ENCODE data around the gene STAT5A.
A peak's percentile ranks its signal among the peaks of the same experiment; 100 is the strongest.
"Not testable (repeated sequence)": the region's sequence is repeated elsewhere in the genome, so short reads cannot be mapped to it uniquely, and the experiment has no call there.

STAT5A gene

DNA sequence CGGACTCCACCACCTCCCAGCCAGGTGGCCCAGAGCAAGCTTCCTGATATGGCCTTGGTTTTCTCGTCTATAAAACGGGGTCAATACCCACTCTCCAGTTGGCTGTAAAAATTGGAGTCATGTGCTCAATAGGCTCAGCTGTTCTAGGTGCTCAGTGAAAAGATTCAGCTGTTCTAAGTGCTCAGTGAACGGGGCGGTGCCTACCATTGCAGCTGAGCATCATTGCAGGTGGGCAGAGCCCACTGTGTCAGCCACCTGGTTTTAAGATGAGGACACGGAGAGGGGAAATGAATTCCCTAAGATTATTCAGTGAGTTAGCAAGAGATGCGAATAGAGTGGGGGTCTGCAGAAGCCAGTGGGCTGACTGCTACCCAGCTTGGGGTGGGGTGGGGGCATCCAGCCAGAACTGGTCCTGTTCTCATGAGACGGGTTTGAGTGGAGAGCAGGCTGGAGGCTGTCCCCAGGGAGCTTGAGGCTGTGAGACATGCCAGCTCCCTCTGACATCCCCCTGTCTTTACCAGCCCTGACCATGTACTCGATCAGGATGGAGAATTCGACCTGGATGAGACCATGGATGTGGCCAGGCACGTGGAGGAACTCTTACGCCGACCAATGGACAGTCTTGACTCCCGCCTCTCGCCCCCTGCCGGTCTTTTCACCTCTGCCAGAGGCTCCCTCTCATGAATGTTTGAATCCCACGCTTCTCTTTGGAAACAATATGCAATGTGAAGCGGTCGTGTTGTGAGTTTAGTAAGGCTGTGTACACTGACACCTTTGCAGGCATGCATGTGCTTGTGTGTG is 21.9 kb downstream of the STAT5A start:
- DNase-seq: no peak

DNA sequence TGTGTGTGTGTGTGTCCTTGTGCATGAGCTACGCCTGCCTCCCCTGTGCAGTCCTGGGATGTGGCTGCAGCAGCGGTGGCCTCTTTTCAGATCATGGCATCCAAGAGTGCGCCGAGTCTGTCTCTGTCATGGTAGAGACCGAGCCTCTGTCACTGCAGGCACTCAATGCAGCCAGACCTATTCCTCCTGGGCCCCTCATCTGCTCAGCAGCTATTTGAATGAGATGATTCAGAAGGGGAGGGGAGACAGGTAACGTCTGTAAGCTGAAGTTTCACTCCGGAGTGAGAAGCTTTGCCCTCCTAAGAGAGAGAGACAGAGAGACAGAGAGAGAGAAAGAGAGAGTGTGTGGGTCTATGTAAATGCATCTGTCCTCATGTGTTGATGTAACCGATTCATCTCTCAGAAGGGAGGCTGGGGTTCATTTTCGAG is 22.5 kb downstream of the STAT5A start:
- DNase-seq: no peak

DNA sequence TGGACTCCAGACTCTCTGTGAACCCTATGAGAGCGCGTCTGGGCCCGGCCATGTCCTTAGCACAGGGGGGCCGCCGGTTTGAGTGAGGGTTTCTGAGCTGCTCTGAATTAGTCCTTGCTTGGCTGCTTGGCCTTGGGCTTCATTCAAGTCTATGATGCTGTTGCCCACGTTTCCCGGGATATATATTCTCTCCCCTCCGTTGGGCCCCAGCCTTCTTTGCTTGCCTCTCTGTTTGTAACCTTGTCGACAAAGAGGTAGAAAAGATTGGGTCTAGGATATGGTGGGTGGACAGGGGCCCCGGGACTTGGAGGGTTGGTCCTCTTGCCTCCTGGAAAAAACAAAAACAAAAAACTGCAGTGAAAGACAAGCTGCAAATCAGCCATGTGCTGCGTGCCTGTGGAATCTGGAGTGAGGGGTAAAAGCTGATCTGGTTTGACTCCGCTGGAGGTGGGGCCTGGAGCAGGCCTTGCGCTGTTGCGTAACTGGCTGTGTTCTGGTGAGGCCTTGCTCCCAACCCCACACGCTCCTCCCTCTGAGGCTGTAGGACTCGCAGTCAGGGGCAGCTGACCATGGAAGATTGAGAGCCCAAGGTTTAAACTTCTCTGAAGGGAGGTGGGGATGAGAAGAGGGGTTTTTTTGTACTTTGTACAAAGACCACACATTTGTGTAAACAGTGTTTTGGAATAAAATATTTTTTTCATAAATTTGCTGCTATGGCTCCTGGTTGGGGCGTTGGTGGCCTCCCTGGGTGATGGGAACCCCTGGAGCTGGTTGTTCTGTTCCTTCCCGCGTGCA is 23.1 kb downstream of the STAT5A start:
- DNase-seq: no peak

DNA sequence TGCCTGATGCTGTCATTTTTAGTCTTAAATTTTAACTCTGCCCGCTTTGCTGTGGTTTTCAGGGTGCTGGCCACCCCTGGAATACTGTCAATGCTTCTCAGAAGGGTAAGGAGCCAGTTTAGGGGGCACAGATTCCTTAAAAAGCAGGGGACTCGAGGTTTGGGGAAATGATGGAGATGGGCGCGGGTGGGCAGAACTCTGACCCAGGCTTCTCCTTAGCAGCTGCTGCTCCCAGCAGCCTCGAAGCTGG is 23.7 kb downstream of the STAT5A start:
- no peak for DNase-seq

DNA sequence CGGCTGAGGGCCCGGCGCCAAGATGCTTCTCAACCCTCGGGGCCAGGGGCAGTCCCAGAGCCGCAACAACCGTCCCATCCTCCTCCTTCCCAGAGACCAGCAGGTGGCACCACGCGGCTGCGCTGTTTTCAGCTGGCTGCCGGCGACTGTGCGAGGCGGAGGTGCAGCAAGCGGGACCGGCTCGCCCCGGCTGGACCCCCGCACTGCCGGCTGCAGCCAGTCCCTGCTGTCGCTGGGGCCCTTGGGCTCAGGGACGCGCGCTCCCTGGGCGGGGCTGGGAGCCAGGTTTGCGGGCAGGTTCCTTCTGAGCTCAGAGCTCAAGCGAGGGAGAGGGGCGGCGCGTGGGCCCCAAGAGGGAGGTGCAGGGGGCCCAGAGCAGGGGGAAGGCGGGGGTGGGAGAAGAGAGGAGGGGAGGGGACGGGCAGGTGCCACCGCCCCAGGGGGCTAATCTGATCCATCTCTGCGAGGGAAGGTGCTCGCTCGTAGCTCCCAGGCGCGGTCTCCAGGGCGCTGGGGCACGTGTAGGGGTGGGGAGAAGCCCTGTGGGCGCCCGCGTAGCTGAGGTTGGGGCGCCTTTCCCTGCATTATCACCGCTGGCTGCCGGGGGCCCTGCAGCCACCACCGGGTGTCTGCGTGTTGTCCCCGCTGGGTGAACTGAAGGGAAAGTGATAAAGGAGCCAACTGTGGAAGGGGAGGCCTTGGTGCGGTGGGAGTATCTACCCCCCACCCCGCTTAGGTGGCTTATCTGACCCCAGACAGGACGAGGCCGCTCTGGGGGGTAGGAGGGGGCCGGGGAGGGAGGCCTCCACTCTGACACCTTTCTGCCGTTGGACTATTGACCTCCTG is 24.2 kb downstream of the STAT5A start:
- peak; percentile 72 for DNase-seq

DNA sequence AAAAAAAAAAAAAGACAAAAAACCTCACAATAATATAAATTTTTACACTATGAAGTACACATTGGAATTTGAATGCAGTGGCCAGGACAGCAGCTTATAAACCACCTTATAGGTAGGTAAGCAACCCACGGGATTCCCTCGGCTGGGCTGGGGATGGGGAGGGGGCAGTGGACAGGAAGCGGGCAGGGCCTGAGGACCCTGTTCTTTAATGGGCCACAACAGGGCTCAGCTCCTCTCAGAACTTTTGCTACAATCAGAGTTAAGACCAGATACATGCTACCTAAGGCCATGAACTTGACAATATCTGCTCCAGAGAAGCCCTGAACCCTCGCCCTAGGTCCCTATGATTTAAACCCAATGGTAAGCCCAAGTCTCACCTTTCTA is 25.1 kb downstream of the STAT5A start:
- DNase-seq: no peak

DNA sequence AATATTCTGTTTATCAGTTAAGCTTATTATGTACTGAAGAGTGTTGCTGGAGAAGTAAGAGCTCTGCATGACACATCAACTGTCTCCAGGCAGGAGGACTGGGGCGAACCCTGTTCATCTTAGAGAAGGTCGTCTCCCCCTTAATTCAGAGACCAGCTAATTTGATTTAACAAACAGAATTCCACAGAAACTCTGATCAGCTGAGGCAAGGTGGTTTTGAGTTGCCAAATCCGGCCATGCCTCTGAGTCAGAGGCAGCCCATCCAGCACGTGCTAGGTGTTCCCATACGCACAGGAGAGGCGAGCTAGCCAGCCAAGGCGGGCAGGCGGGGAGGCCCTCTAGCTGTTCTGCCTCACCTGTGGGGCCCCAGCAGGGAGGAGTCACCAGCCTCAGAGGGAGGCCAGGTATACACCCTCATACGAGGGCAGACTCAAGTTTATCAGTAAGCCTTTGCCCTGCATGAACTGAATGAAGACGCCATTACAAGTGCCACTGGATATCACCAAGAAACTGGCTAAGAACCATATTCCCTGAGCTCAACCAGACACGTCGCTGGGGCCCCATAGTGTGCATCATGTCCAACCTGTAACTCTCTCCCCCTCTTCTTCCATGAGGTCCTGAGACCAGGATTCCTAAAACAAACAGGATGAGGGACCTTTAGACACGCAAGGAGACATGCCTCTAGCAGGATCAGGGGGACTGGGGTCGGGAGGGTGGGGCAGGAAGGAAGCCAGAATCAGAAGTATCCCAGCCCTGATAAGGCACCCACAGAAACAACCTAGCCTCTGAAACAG is 25.7 kb downstream of the STAT5A start:
- DNase-seq: peak; percentile 24

DNA sequence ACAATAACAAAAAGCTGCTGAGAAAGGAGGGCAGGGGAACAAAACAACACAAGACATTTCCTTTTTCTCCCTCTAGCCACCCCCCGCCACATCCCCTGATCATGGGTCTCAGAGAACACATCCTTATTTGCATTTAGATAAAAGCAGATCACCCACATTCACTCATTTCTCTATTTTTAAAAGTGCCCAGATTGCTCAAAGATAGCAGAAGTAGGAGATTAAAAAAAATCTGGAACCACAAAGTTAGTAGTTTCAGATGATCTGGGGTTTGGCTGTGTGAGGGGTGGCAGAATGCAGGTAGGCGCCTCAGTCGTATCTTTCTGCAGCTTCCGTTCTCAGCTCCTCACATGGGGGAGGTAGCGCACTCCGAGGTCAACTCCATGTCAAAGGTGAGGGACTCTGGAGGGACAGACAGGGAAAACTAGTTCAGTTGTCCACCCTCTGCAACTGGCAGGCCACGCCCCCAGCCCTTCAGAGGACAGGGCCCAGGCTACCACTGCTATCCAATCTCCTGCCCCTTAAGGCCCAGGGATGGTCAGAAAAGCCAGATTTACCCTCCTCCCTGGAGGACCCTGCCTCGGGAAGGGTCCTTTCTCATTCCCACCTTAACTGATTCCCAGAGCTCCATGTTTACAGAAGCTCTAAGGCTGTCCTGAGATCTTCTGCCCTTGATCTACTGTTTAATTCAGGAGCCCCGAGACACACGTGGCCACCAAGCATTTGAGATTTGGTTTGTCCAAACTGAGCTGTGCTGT is 27.3 kb downstream of the STAT5A start:
- DNase-seq: no peak

DNA sequence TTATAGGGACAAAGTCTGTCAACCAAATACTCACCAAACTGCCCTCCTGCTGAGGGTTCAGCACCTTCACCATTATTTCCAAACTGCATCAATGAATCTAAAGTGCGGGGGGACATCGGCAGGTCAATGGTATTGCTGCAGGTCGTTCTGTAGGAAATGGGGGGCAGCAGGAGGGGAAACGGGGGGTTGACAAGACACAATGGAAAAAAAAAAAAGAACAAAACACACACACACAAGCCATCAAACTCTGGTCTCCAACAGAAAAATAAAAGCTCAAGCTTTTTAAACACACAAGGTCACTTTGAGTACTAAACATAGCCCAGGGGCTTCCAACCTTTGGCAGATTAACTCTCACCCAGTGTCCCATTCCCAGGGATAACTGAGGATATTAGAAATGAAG is 28.5 kb downstream of the STAT5A start:
- no peak for DNase-seq

DNA sequence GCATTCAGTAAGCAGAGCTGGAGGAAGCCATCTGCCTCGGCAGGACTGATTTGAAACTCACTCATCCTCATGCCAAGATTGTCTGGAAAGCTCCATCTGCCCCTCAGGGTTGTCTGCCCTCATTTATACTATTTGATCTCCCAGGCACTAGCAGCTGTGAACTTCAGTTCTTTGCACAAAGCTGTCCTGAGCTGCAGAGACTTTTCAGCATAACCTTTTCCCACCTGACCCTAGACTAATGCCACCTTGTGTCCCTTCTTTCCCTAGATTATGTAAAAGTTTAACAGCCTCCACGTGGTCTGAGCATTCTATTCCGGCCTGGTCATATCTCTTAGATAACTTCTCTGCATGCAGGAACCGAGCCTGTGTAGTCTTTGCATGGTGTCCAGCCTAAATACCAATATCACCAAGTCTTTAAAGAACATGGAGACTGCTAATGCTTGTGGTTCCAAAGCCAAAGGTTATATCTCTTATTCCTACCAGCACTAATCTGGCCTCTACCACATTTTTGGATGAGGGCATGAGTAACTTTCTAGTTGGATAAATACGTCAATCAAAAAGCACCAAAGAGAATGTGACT is 29.1 kb downstream of the STAT5A start:
- no peak for DNase-seq

DNA sequence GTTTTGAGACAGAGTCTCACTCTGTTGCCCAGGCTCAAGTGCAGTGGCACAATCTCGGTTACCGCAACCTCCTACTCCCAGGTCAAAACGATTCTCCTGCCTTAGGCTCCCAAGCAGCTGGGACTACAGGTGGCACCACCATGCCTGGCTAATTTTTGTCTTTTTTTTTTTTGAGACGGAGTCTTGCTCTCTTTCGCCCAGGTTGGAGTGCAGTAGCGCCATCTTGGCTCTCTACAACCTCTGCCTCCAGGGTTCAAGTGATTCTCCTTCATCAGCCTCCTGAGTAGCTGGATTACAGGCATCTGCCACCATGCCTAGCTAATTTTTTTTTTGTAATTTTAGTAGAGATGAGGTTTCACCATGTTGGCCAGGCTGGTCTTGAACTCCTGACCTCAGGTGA is 29.7 kb downstream of the STAT5A start:
- DNase-seq: not testable (repeated sequence)

DNA sequence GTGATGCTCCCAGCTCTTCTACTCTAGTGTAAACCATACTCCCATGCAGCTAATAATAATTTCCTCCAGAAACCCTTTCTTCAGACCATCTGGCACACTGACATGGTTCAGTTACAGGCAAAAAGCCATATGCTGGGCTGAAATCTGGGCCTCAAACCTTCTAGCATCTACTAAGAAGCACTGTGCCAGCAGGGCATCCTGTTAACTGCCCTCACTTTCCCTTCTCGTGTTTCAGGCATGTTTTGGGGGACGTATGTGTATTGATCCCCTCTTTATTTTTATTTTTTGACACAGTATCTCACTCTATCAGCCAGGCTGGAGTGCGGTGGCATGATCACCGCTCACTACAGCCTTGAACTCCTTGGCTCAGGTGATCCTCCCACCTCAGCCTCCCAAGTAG is 33.3 kb downstream of the STAT5A start:
- DNase-seq: no peak

DNA sequence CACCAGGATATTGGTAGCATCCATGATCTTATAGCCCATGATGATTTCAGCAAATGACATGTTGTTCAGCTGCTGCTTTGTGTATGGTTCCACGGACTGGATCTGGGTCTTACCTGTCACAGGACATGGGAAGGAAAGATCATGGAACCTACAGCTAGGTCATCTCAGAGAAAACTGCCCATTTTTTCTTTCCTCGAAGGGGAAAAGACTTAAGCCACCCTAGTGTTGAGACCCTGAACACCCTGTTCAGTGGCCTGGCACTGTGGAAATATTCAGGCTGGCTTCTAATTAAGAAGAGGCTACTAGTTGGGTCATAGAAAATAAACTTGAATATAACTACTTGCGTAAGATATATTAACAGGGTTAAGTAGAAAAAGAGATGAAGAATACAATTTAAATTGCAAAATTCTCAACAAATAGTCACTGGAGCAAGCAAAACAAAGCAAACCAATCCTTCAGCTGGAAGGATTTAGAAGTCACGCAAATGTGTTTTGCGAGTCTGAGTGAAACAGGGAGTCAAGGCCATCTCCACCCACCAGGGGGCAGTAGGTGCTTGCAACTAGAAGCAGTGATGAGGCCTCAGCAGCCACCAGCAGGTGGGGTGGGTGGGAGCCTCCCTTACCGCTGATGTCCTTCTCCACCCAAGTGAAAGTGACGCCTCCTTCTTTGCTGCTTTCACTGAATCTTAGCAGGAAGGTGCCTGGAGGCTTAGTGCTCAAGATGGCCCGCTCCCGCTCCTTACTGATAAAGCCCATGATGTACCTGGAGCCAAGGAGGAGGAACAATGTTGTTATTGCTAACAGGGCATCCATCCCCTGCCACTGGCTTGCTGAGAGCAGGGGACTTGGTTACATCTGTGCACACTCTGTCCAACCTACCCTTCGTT is 34.3 kb downstream of the STAT5A start:
- DNase-seq: peak; percentile 97

DNA sequence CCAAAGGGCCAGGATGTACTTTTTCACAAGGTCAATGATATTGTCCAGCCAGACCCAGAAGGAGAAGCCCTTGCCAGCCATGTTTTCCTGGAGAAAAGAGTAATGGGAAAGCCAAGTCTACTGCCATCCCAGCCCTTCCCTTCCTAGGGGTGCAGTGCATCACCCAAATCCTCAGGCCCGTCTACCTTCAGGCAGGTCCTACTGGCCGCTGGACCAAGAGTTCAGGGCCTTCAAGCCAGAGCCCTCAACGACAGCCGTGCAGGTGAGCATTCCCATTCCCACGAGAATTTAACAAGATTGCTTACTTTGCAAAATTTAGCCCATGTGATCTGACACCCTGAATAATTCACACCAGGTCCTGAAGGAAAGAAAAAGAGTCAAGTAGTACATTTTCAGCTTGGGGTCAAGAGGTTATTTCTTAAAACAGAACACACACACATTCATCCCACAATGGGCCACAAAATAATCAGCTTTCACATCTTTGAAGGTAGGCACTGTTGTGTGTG is 35.0 kb downstream of the STAT5A start:
- DNase-seq: no peak

DNA sequence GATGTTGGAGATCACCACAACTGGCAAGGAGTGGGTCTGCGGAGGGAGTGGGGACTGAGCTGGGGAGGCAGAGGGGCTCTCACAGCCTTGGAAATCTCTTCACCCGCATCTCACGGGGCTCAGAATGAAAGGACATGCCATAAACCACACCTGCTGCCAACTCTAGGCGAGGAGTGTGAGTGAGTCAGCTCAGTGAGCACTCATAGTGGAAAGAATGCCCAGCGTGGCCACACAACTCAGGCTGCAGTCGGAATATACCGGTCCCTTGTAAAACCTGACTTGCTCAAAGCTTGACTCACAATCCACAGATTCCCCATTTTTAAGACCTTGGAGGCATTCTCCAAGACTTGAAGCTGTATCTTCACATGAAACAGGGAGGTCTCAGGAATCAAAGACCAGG is 36.7 kb downstream of the STAT5A start:
- DNase-seq: no peak

DNA sequence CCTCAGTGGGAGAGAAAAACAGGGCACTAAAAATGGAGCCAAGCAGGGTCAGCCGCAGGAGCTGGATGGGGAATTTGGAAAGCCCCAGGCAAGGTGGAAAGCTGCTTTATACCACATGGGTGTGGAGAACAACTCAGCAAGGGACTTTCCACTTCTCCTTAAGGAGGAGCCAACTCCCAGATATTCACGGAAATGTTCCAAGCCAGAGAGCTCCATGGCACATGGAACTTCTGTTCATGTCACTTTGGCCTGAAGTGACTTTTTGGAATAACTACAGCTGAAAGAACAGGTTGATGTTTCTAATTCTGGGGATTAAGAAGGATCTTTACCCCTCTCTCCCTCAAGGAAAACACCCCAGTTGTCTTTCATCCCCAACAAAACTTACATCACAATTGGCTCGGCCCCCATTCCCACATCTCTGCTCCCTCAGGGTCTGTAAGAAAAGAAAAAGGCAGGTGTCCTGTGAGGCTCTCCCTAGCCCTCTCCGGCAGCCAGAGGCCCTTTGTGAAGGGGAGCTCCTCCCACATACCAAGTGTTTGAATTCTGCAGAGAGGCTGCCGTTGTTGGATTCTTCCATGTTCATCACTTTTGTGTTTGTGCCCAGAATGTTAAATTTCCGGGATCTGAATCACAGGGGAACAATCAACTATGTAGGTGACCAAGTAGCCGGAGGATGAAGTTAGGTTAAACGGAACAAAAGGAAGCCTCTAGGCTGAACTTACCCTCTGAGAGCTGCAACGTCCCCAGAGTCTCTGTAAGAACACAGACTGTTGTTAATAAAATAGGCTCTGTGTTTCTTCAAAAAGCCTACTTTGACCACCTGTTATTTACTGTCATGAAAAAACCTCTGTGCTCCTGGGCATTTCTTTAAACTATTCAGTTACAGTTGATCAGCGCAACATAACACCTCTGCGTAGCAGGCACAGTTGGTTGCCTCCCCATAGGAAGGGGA is 41.0 kb downstream of the STAT5A start:
- DNase-seq: no peak

DNA sequence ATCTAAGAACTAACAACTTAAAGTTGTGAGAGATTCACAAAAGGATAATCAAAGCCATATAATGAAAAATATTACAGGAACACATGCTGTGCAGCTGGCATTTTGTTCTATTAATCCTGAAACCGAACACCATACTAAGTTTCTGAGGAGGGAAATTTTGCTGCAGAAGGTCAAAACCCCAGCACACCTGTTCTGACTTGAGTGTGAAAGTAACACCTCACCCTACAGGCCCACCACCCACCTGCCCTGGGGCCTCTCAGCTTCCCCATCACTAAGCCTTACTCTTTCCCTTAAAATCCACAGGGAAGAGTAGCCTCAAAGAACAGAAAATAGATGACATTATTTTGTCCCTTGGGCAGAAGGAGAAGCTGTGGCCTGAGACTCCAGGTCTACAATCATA is 44.8 kb downstream of the STAT5A start:
- no peak for DNase-seq

DNA sequence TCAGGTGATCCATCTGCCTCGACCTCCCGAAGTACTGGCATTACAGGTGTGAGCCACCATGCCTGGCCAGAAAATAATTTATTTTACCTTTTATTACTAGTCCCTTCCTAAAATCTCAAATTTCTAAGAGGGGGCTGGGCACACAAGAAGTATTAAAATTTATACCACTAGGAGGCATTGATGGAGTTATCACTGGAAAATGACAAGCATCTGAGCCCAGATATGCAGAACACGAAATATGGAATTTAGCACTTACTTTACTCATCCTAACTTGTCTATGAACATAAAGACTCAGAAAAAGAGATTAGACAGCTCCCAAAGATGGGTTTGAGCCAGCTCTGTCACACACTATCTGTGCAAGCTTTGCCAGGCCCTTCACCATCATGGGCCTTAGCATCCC is 46.4 kb downstream of the STAT5A start:
- DNase-seq: no peak

DNA sequence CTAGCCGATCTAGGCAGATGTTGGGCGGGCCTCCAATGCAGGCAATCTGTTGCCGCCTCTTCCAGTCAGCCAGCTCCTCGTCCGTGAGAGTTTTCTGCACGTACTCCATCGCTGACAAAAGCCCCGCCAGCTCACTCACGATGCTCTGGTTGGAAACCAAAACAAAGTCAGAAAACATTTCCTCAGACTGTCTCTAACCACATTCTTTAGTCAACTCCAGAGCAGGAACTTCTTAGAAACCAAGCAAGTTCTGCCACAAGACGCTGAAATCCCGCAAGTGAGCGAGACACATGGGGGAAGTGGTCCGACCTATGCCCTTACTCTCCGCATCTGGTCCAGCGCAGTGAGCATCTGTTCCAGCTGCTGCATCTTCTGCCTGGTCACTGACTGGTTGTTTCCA is 49.1 kb downstream of the STAT5A start:
- DNase-seq: peak; percentile 43
